ENCODE measurements around the gene ALOX5. TPM values are rescaled to one million over a fixed set of nuclear protein-coding genes. Genes with fewer than 3 reads are reported as not detected.

ALOX5 gene
- total and polyA plus RNA-seq, 7 experiments from 2014 or later, result 1.0 to 143 (median 4.1) TPM

- ChIA-PET CTCF (no interaction called here), POLR2A (no interaction called here)
- Mint-ChIP-seq H3K4me3 (no peak overlapping the region), H3K36me3 (peaks cover 0 to 16% (median 0%) of the 10 kb centered on the region in 5 donors), H3K27me3 (peaks cover 0 to 7% (median 3%) of the 10 kb centered on the region in 5 donors), H3K4me1 (peaks cover under 1 to 20% (median 9%) of the 10 kb centered on the region in 7 donors), H3K9me3 (peaks cover 0 to 3% (median 0%) of the 10 kb centered on the region in 11 donors), H3K27ac (peak overlapping the region in 1 of 9 donors; percentile 27)
- intact Hi-C loops (cut with micrococcal nuclease), result loop anchor here in 1 of 2 donors (1.0 kb wide), 1 partner anchor 13 kb away; no protein-coding TSS in a partner anchor
- Histone ChIP-seq H3K27me3 (ENCODE audit: control insufficient read depth in 2 of 2, insufficient read depth in 2 of 2, low read length in 2 of 2) (no peaks in the 10 kb centered on the region), H3K9me3 (ENCODE audit: control insufficient read depth in 2 of 3, low read length in 3 of 3) (no peaks in the 10 kb centered on the region), H3K27ac (ENCODE audit: low read depth, low read length) (no peak overlapping the region), H3K4me1 (ENCODE audit: control insufficient read depth in 2 of 2, insufficient read depth in 2 of 2, low read length in 2 of 2) (peaks cover 0 to 5% of the 10 kb centered on the region in 2 donors), H3K36me3 (ENCODE audit: control insufficient read depth in 2 of 3, insufficient read depth in 3 of 3, low read length in 3 of 3) (no peaks in the 10 kb centered on the region), H3K4me3 (ENCODE audit: low read length) (no peak overlapping the region)
- no peak for ATAC-seq
- DNase-seq, result peak in 1 of 9 donors; percentile 9
Observed at GRCh38 chr10:45438466-45439090, 64.6 kb downstream of the ALOX5 start.

GRCh38 chr10:45439365-45439764 lies 65.3 kb downstream of the ALOX5 start:
- Histone ChIP-seq H3K27ac (ENCODE audit: low read depth, low read length) (no peak overlapping the region), H3K9me3 (ENCODE audit: control insufficient read depth in 2 of 3, low read length in 3 of 3) (no peaks in the 10 kb centered on the region), H3K4me3 (ENCODE audit: low read length) (no peak overlapping the region), H3K4me1 (ENCODE audit: control insufficient read depth in 2 of 2, insufficient read depth in 2 of 2, low read length in 2 of 2) (peaks cover 0 to 2% of the 10 kb centered on the region in 2 donors), H3K27me3 (ENCODE audit: control insufficient read depth in 2 of 2, insufficient read depth in 2 of 2, low read length in 2 of 2) (no peaks in the 10 kb centered on the region), H3K36me3 (ENCODE audit: control insufficient read depth in 2 of 3, insufficient read depth in 3 of 3, low read length in 3 of 3) (no peaks in the 10 kb centered on the region)
- peaks cover 0 to 13% (median 0%) of the 10 kb centered on the region in 5 donors for H3K36me3 Mint-ChIP-seq
- H3K9me3 Mint-ChIP-seq, result peaks cover 0 to 3% (median 0%) of the 10 kb centered on the region in 11 donors
- H3K4me1 Mint-ChIP-seq, result peaks cover 0 to 12% (median 3%) of the 10 kb centered on the region in 7 donors
- intact Hi-C loops (cut with micrococcal nuclease), result loop anchor here in 1 of 2 donors (1.0 kb wide), 1 partner anchor 12 kb away; no protein-coding TSS in a partner anchor
- peaks cover 0 to 7% (median 3%) of the 10 kb centered on the region in 5 donors for H3K27me3 Mint-ChIP-seq
- ATAC-seq, result no peak
- H3K4me3 Mint-ChIP-seq, result no peak overlapping the region
- DNase-seq, result no peak
- H3K27ac Mint-ChIP-seq, result no peak overlapping the region
- ChIA-PET CTCF (no interaction called here), POLR2A (no interaction called here)

GRCh38 chr10:45439873-45440272 lies 65.9 kb downstream of the ALOX5 start:
- Mint-ChIP-seq H3K27ac (peak overlapping the region in 2 of 9 donors; percentile 35 to 36), H3K27me3 (peaks cover 0 to 7% (median 3%) of the 10 kb centered on the region in 5 donors), H3K4me1 (peaks cover 0 to 7% (median 0%) of the 10 kb centered on the region in 7 donors), H3K9me3 (peaks cover 0 to 3% (median 0%) of the 10 kb centered on the region in 11 donors), H3K4me3 (no peak overlapping the region), H3K36me3 (peaks cover 0 to 10% (median 0%) of the 10 kb centered on the region in 5 donors)
- no peak for ATAC-seq
- POLR2A ChIA-PET, result no interaction called here
- no peak for DNase-seq
- H3K9me3 ChIP-seq (ENCODE audit: control insufficient read depth in 2 of 3, low read length in 3 of 3), result no peaks in the 10 kb centered on the region
- no peaks in the 10 kb centered on the region for H3K36me3 ChIP-seq (ENCODE audit: control insufficient read depth in 2 of 3, insufficient read depth in 3 of 3, low read length in 3 of 3)
- no peaks in the 10 kb centered on the region for H3K4me1 ChIP-seq (ENCODE audit: control insufficient read depth in 2 of 2, insufficient read depth in 2 of 2, low read length in 2 of 2)
- CTCF ChIA-PET, result no interaction called here
- no peak overlapping the region for H3K4me3 ChIP-seq (ENCODE audit: low read length)
- no peak overlapping the region for H3K27ac ChIP-seq (ENCODE audit: low read depth, low read length)
- no peaks in the 10 kb centered on the region for H3K27me3 ChIP-seq (ENCODE audit: control insufficient read depth in 2 of 2, insufficient read depth in 2 of 2, low read length in 2 of 2)
- intact Hi-C loops (cut with micrococcal nuclease), result loop anchor here in 1 of 2 donors (1.0 kb wide), 1 partner anchor 11 kb away; no protein-coding TSS in a partner anchor

GRCh38 chr10:45440511-45441062 lies 66.6 kb downstream of the ALOX5 start:
- peaks cover 0 to 10% (median 0%) of the 10 kb centered on the region in 5 donors for H3K36me3 Mint-ChIP-seq
- no peak overlapping the region for H3K27ac Mint-ChIP-seq
- H3K4me1 Mint-ChIP-seq, result peaks cover 0 to 6% (median 0%) of the 10 kb centered on the region in 7 donors
- Histone ChIP-seq H3K27ac (ENCODE audit: low read depth, low read length) (no peak overlapping the region), H3K27me3 (ENCODE audit: control insufficient read depth in 2 of 2, insufficient read depth in 2 of 2, low read length in 2 of 2) (no peaks in the 10 kb centered on the region), H3K9me3 (ENCODE audit: control insufficient read depth in 2 of 3, low read length in 3 of 3) (no peaks in the 10 kb centered on the region), H3K36me3 (ENCODE audit: control insufficient read depth in 2 of 3, insufficient read depth in 3 of 3, low read length in 3 of 3) (no peaks in the 10 kb centered on the region), H3K4me3 (ENCODE audit: low read length) (no peak overlapping the region), H3K4me1 (ENCODE audit: control insufficient read depth in 2 of 2, insufficient read depth in 2 of 2, low read length in 2 of 2) (no peaks in the 10 kb centered on the region)
- H3K9me3 Mint-ChIP-seq, result peaks cover 0 to 3% (median 0%) of the 10 kb centered on the region in 11 donors
- peaks cover 0 to 7% (median 3%) of the 10 kb centered on the region in 5 donors for H3K27me3 Mint-ChIP-seq
- no peak overlapping the region for H3K4me3 Mint-ChIP-seq
- ChIA-PET POLR2A (no interaction called here), CTCF (no interaction called here)
- DNase-seq, result peak in 1 of 9 donors; percentile 16
- no peak for ATAC-seq
- intact Hi-C loops (cut with micrococcal nuclease), result no loop called here

GRCh38 chr10:45441239-45442190 lies 67.5 kb downstream of the ALOX5 start:
- H3K4me1 Mint-ChIP-seq, result peaks cover 0 to 6% (median 0%) of the 10 kb centered on the region in 7 donors
- H3K36me3 ChIP-seq (ENCODE audit: control insufficient read depth in 2 of 3, insufficient read depth in 3 of 3, low read length in 3 of 3), result no peaks in the 10 kb centered on the region
- no peak overlapping the region for H3K27ac ChIP-seq (ENCODE audit: low read depth, low read length)
- peaks cover 0 to 2% (median 0%) of the 10 kb centered on the region in 11 donors for H3K9me3 Mint-ChIP-seq
- H3K4me3 ChIP-seq (ENCODE audit: low read length), result no peak overlapping the region
- ATAC-seq (no peak), DNase-seq (peak in 1 of 9 donors; percentile 13)
- no peak overlapping the region for H3K4me3 Mint-ChIP-seq
- no peaks in the 10 kb centered on the region for H3K27me3 ChIP-seq (ENCODE audit: control insufficient read depth in 2 of 2, insufficient read depth in 2 of 2, low read length in 2 of 2)
- H3K36me3 Mint-ChIP-seq, result peaks cover 0 to 3% (median 0%) of the 10 kb centered on the region in 5 donors
- H3K9me3 ChIP-seq (ENCODE audit: control insufficient read depth in 2 of 3, low read length in 3 of 3), result no peaks in the 10 kb centered on the region
- ChIA-PET CTCF (no interaction called here), POLR2A (no interaction called here)
- intact Hi-C loops (cut with micrococcal nuclease), result no loop called here
- no peak overlapping the region for H3K27ac Mint-ChIP-seq
- no peaks in the 10 kb centered on the region for H3K4me1 ChIP-seq (ENCODE audit: control insufficient read depth in 2 of 2, insufficient read depth in 2 of 2, low read length in 2 of 2)
- H3K27me3 Mint-ChIP-seq, result peaks cover 0 to 7% (median 0%) of the 10 kb centered on the region in 5 donors

GRCh38 chr10:45442251-45442650 lies 68.2 kb downstream of the ALOX5 start:
- POLR2A ChIA-PET, result no interaction called here

More at GRCh38 chr10:45442251-45442650, 68.2 kb downstream of the ALOX5 start:
- no peaks in the 10 kb centered on the region for H3K9me3 ChIP-seq (ENCODE audit: control insufficient read depth in 2 of 3, low read length in 3 of 3)
- DNase-seq (no peak), ATAC-seq (no peak)
- no peak overlapping the region for H3K27ac ChIP-seq (ENCODE audit: low read depth, low read length)
- Mint-ChIP-seq H3K27me3 (peaks cover 0 to 7% (median 0%) of the 10 kb centered on the region in 5 donors), H3K9me3 (peaks cover 0 to 1% (median 0%) of the 10 kb centered on the region in 11 donors), H3K4me3 (no peak overlapping the region), H3K27ac (peak overlapping the region in 1 of 9 donors; percentile 42), H3K36me3 (no peaks in the 10 kb centered on the region), H3K4me1 (peaks cover 0 to 6% (median 0%) of the 10 kb centered on the region in 7 donors)
- H3K27me3 ChIP-seq (ENCODE audit: control insufficient read depth in 2 of 2, insufficient read depth in 2 of 2, low read length in 2 of 2), result no peaks in the 10 kb centered on the region
- CTCF ChIA-PET, result no interaction called here
- no peaks in the 10 kb centered on the region for H3K36me3 ChIP-seq (ENCODE audit: control insufficient read depth in 2 of 3, insufficient read depth in 3 of 3, low read length in 3 of 3)
- no peak overlapping the region for H3K4me3 ChIP-seq (ENCODE audit: low read length)
- intact Hi-C loops (cut with micrococcal nuclease), result no loop called here
- no peaks in the 10 kb centered on the region for H3K4me1 ChIP-seq (ENCODE audit: control insufficient read depth in 2 of 2, insufficient read depth in 2 of 2, low read length in 2 of 2)

Measured in naive thymus-derived CD4-positive, alpha-beta T cell (primary cell).